Lower lobe of right lung (tissue), 2 donors: Measurements from ENCODE around the gene POP4. TPM values are rescaled to one million over a fixed set of nuclear protein-coding genes. Genes with fewer than 3 reads are reported as not detected.

ENCODE experiments used
- ATAC-seq, 2 donors: fragments of 200-7000 bp; cut with Tn5 transposase; one replicate each; pipeline ENCODE4 v1.9.1; 2020 to 2022; ENCODE audit warnings: mild to moderate bottlenecking in 2 of 2, moderate library complexity in 2 of 2
- DNase-seq: peaks from one replicate; pipeline ENCODE4 v3.0.0-alpha.2; 2020
- H3K27ac ChIP-seq: fragments of 200-600 bp; one replicate; pipeline ENCODE4 v1.8.0; 2022
- H3K27me3 ChIP-seq: fragments of 200-600 bp; one replicate; pipeline ENCODE4 v1.8.0; 2022; ENCODE audit warnings: low read depth
- H3K36me3 ChIP-seq: fragments of 200-600 bp; one replicate; pipeline ENCODE4 v1.8.0; 2022; ENCODE audit warnings: mild to moderate bottlenecking
- H3K4me1 ChIP-seq: fragments of 200-600 bp; one replicate; pipeline ENCODE4 v1.8.0; 2022
- H3K4me3 ChIP-seq: fragments of 200-600 bp; one replicate; pipeline ENCODE4 v1.8.0; 2022; ENCODE audit warnings: mild to moderate bottlenecking
- H3K9me3 ChIP-seq: fragments of 200-600 bp; one replicate; pipeline ENCODE4 v1.8.0; 2022
- CTCF ChIP-seq: fragments of 200-600 bp; IDR thresholded peaks from one replicate; pipeline ENCODE4 v1.8.0; 2022; ENCODE audit warnings: antibody characterized with exemption, mild to moderate bottlenecking
- intact Hi-C: fragments of 100-400 bp; cut with DNase I; formaldehyde crosslinking; loops from one replicate; pipeline ENCODE4 v1.11.0; 2022
- total RNA-seq: library from RNA; stranded (reverse); fragmentation: NEBNext Ultra II Directional; extraction: Animal tissue kit (Norgen Biotek cat#: 25700); gene quantifications from one replicate; pipeline ENCODE4 v1.2.1, GENCODE V29; 2021
- donor health status: DM: no; HTN: yes; CAD: no; lungs with severe emphysema.

Gene POP4
- total RNA-seq, 1 donor from 2014 or later, result 44.4 TPM

GRCh38 chr19:29606420-29606747 is 301 bp downstream of the POP4 start:
- H3K4me1 ChIP-seq, result peaks cover 24% of the 10 kb centered on the region
- DNase-seq, result no peak
- no peaks in the 10 kb centered on the region for H3K9me3 ChIP-seq
- no peak for TF ChIP-seq CTCF
- H3K27me3 ChIP-seq, result no peaks in the 10 kb centered on the region
- peak; percentile 52 to 57 for ATAC-seq
- intact Hi-C loops, result no loop called here
- peak overlapping the region; percentile 93 for H3K4me3 ChIP-seq
- peaks cover 29% of the 10 kb centered on the region for H3K36me3 ChIP-seq
- peak overlapping the region; percentile 98 for H3K27ac ChIP-seq

GRCh38 chr19:29609636-29610035 is 3.6 kb downstream of the POP4 start:
- intact Hi-C loops, result loop anchor here (10.0 kb wide), 1 partner anchor 105 kb away; the partner anchor contains the start of gene C19orf12
- H3K4me3 ChIP-seq, result no peak overlapping the region
- ATAC-seq (no peak), DNase-seq (no peak)
- H3K27ac ChIP-seq, result no peak overlapping the region
- H3K36me3 ChIP-seq, result peaks cover 62% of the 10 kb centered on the region
- no peak for TF ChIP-seq CTCF
- H3K4me1 ChIP-seq, result peaks cover 24% of the 10 kb centered on the region
- H3K27me3 ChIP-seq, result no peaks in the 10 kb centered on the region
- H3K9me3 ChIP-seq, result no peaks in the 10 kb centered on the region

GRCh38 chr19:29610213-29610573 is 4.1 kb downstream of the POP4 start:
- DNase-seq (no peak), ATAC-seq (no peak)
- no peak for TF ChIP-seq CTCF
- intact Hi-C loops, result loop anchor here (10.0 kb wide), 1 partner anchor 105 kb away; the partner anchor contains the start of gene C19orf12
- peaks cover 18% of the 10 kb centered on the region for H3K4me1 ChIP-seq
- H3K36me3 ChIP-seq, result peaks cover 67% of the 10 kb centered on the region
- H3K4me3 ChIP-seq, result no peak overlapping the region
- no peaks in the 10 kb centered on the region for H3K9me3 ChIP-seq
- no peaks in the 10 kb centered on the region for H3K27me3 ChIP-seq
- no peak overlapping the region for H3K27ac ChIP-seq

GRCh38 chr19:29610574-29611271 is 4.6 kb downstream of the POP4 start:
- intact Hi-C loops, result loop anchor here (10.0 kb wide), 1 partner anchor 104 kb away; the partner anchor contains the start of gene C19orf12
- peak; percentile 82 for DNase-seq
- Histone ChIP-seq H3K27me3 (no peaks in the 10 kb centered on the region), H3K4me1 (peaks cover 14% of the 10 kb centered on the region), H3K27ac (no peak overlapping the region), H3K36me3 (peaks cover 73% of the 10 kb centered on the region), H3K4me3 (no peak overlapping the region), H3K9me3 (no peaks in the 10 kb centered on the region)
- peak; percentile 80 to 85 for ATAC-seq
- peak; percentile 91 for TF ChIP-seq CTCF

GRCh38 chr19:29612121-29612520 is 6.0 kb downstream of the POP4 start:
- Histone ChIP-seq H3K4me3 (no peak overlapping the region), H3K4me1 (peaks cover 8% of the 10 kb centered on the region), H3K36me3 (peaks cover 83% of the 10 kb centered on the region), H3K27ac (no peak overlapping the region), H3K27me3 (no peaks in the 10 kb centered on the region), H3K9me3 (no peaks in the 10 kb centered on the region)
- intact Hi-C loops, result loop anchor here (10.0 kb wide), 1 partner anchor 103 kb away; the partner anchor contains the start of gene C19orf12
- ATAC-seq (no peak), DNase-seq (no peak)
- TF ChIP-seq CTCF, result no peak
